G401 (cell line): Measurements from ENCODE around the gene RANBP17. TPM values are rescaled to one million over a fixed set of nuclear protein-coding genes. Genes with fewer than 3 reads are reported as not detected.

Experiments used
- DNase-seq: peaks from one replicate; pipeline ENCODE4 v3.0.0-alpha.2; 2015; ENCODE audit warnings: low spot score
- in situ Hi-C: cut with HindIII; loops from 2 replicates; pipeline ENCODE4 v1.10.0; 2016; ENCODE audit warnings: low sequenced_read_pairs, mixed read lengths
- total RNA-seq: library from RNA; depleted of rRNA; stranded (reverse); fragments of >200 nt; shearing (Covaris generic); gene quantifications from 2 replicates; pipeline ENCODE4 v1.2.3, GENCODE V29; 2014

RANBP17 gene
- total RNA-seq, 1 experiment from 2014 or later, result 20.9 TPM

DNA sequence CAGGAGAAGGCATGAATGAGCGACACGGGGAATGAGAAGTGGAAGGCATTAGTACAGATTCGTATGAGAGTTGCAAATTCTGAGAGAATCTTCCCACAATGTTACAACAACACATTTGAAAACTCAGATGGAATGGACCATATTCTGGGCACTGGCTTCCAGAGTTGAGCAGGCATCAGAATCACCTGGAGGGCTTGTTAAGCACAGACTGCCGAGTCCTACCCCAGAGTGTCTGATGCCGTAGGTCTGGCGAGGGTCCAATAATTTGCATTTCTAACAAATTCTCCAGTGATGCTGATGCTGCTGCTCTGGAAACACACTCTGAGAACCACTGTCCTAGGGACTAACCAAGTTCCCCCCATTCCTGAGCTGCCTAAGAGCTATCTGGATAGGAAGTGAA lies 444.3 kb downstream of the RANBP17 start:
- peak; percentile 66 for DNase-seq
- in situ Hi-C loops, result no loop called here

DNA sequence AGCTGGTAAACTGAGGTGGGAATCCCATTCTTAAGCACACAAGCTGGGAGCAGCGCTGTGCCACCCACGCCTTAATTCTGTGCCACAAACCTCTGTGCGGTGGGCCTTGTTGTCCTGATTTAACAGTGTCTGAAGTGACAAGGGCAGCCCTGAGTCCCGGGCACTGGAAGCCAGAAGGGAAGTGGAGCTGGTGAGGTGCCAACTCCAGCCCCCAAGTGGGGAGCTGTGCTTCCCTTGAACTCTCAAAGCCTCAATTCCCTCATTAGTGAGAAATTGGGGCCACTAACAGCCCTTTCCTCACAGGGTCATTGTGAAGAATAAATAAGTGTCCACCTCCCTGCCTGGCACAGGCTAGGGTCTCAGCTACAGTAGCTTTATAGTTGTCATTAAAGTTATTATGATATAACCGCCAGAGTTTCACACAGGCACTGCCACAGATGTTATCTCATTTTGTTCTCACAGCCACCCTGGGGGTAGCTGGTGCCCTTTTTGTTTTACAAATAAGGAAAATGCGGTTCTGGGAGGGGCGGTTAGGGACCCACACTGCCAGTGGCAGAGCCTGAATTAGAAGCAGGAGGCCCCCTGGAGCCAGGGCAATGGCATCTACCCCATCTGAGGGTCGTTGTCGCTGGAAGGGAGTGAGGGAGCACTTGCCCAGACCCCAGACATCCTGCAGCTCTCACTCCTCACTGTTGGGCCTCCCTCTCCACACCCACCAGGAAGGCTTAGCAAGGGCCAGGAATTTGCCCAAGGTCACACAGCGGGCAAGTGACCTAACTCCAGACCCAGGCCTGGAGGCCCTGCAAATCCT lies 445.2 kb downstream of the RANBP17 start:
- DNase-seq, result peak; percentile 14
- in situ Hi-C loops, result no loop called here

- peak; percentile 56 for DNase-seq
- in situ Hi-C loops, result no loop called here
Observed at GRCh38 chr5:171307789-171308452, 446.1 kb downstream of the RANBP17 start.

- in situ Hi-C loops, result no loop called here
- peak; percentile 99 for DNase-seq
Observed at GRCh38 chr5:171308453-171309275, 446.8 kb downstream of the RANBP17 start, which contains the start of gene TLX3. Gene TLX3, plus strand, starts transcription at chr5:171309248. Its CDS starts 118 bp downstream, at chr5:171309366.

- DNase-seq, result peak; percentile 38
- in situ Hi-C loops, result no loop called here
Observed at GRCh38 chr5:171309276-171310211, 447.7 kb downstream of the RANBP17 start.

DNA sequence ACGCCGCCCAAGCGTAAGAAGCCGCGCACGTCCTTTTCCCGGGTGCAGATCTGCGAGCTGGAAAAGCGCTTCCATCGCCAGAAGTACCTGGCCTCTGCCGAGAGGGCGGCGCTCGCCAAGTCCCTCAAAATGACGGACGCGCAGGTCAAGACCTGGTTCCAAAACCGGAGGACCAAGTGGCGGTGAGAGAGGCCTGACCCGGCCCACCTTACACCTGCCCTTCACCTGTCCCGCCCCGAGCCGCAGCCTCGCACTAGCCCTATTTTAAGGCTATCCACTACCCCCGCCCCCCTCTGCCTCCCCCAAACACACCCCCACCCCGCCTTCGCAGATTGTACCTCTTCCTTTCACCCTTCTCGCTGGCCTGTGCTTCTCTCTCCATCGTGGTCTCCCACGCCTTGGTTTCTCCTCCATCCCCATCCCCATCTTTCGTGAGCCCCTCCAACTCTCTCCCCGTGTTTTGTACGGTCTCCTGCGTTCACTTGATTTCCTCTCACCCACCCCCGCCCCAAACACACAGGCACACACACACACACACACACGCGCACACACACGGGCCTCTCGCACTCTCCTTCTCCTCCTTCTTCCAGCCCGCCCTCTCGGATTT lies 448.5 kb downstream of the RANBP17 start:
- peak; percentile 48 for DNase-seq
- in situ Hi-C loops, result no loop called here

GRCh38 chr5:171310819-171311321 lies 449.1 kb downstream of the RANBP17 start:
- DNase-seq, result no peak
- in situ Hi-C loops, result no loop called here

GRCh38 chr5:171311322-171312077 lies 449.7 kb downstream of the RANBP17 start:
- in situ Hi-C loops, result no loop called here

GRCh38 chr5:171312129-171312974 lies 450.5 kb downstream of the RANBP17 start:
- in situ Hi-C loops, result no loop called here

More at GRCh38 chr5:171311322-171312077, 449.7 kb downstream of the RANBP17 start:
- peak; percentile 37 for DNase-seq

DNA sequence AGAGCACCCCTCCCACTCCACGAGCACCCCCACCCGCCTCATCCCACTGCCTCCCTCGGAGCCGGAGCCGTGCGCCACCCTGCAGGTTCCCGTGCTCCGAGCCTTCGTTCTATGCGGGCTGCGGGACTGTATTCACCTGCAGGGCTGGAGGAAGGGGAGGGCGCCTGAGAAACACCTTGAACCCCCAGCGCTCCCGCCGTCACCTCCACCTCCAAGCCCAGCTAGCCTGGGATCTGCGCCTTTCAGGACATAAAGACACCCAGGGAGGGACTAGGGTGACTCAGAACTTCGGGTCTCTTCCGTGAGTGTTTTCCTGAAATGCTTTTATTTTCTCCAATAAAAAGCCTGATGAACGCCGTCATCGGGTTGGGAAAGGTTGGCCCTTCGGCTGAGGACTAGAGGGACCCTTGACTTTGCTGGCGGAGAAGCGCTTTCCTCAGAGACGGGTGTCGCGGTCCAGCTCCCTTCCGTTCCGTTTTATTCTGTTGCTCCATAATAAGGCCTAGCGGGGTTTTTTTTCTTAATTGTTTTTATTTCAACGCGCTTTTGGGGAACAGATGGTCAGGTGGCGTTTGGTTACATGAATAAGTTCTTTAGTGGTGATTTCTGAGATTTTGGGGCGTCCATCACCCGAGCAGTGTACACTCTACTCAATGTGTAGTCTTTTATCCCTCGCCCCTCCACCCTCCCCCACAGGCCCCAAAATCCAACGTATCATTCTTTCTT lies 451.8 kb downstream of the RANBP17 start:
- in situ Hi-C loops, result no loop called here
- peak; percentile 24 for DNase-seq

More at GRCh38 chr5:171312129-171312974, 450.5 kb downstream of the RANBP17 start:
- DNase-seq, result peak; percentile 33

DNA sequence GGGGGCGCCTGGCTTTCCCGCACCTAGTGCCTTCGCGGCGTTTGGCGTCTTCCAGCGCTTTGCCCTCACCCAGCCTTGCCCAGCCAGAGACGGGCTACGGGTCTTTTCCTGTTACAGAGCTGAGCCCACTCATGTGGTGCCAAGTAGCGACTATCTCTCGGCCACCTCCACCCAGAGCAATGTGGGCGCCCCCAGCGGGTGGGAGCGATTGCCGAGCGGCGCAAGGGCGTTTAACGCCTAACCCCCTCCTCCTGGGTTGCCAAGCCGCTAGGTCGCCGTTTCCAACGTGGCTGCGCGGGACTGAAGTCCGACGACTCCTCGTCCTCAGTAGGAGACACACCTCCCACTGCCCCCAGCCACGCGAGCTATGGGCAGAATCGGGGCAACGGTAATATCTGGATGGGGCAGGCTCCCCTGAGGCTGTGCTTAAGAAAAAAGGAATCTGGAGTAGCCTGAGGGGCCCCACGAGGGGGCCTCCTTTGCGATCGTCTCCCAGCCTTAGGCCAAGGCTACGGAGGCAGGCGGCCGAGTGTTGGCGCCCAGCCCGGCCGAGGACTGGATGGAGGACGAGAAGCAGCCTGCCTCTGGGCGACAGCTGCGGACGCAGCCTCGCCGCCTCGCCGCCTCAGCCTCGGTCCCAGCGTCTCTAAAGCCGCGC lies 453.0 kb downstream of the RANBP17 start:
- peak; percentile 15 for DNase-seq

GRCh38 chr5:171315386-171315891 lies 453.6 kb downstream of the RANBP17 start:
- in situ Hi-C loops, result no loop called here
- no peak for DNase-seq

More for the DNA sequence above, 453.0 kb downstream of the RANBP17 start:
- in situ Hi-C loops, result no loop called here

- in situ Hi-C loops, result no loop called here
- no peak for DNase-seq
Observed at GRCh38 chr5:171315925-171316257, 454.1 kb downstream of the RANBP17 start.

- in situ Hi-C loops, result no loop called here
- DNase-seq, result peak; percentile 40
Observed at GRCh38 chr5:171316258-171317121, 454.7 kb downstream of the RANBP17 start.
